ENCODE data around the gene RIMS1.

DNA sequence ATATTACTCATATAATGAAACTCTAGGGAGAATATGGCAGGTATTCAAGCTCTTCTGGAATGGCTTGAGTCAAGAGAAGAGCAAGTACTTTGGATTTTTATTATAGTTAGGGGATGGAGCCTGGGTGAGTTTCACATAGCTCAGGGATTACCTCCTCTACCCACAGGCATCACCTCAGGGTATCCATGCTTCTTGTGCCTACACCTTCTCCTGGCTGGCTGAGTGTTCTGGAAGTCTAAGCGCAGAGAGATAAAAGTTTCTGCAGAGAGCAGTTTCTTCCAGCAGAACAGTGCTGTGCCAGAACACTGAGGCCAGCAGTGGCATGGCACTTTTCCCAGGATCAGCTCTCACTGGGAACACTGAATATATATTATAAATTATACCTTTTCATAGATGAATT is 535.8 kb downstream of the RIMS1 start:
- TF ChIP-seq ZFP30 (CRISPR knock-in tag; IDR thresholded peaks at IDR 0.05) (no peak), OSR1 (CRISPR knock-in tag; IDR thresholded peaks at IDR 0.05) (no peak), ZNF565 (CRISPR knock-in tag; conservative IDR thresholded peaks at IDR 0.05; ENCODE audit: low read depth) (no peak), RARB (CRISPR knock-in tag; IDR thresholded peaks at IDR 0.05) (no peak), TOX (CRISPR knock-in tag; IDR thresholded peaks at IDR 0.05; ENCODE audit: borderline replicate concordance) (no peak), ZFP3 (CRISPR knock-in tag; IDR thresholded peaks at IDR 0.05) (no peak), BACH2 (CRISPR knock-in tag; IDR thresholded peaks at IDR 0.05; ENCODE audit: borderline replicate concordance) (no peak)
- TF ChIP-seq, protein P1, sequence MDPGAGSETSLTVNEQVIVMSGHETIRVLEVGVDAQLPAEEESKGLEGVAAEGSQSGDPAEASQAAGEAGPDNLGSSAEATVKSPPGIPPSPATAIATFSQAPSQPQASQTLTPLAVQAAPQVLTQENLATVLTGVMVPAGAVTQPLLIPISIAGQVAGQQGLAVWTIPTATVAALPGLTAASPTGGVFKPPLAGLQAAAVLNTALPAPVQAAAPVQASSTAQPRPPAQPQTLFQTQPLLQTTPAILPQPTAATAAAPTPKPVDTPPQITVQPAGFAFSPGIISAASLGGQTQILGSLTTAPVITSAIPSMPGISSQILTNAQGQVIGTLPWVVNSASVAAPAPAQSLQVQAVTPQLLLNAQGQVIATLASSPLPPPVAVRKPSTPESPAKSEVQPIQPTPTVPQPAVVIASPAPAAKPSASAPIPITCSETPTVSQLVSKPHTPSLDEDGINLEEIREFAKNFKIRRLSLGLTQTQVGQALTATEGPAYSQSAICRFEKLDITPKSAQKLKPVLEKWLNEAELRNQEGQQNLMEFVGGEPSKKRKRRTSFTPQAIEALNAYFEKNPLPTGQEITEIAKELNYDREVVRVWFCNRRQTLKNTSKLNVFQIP (CRISPR knock-in tag; IDR thresholded peaks at IDR 0.05; ENCODE audit: borderline replicate concordance, low read depth) = no peak
- TF ChIP-seq, protein P2, sequence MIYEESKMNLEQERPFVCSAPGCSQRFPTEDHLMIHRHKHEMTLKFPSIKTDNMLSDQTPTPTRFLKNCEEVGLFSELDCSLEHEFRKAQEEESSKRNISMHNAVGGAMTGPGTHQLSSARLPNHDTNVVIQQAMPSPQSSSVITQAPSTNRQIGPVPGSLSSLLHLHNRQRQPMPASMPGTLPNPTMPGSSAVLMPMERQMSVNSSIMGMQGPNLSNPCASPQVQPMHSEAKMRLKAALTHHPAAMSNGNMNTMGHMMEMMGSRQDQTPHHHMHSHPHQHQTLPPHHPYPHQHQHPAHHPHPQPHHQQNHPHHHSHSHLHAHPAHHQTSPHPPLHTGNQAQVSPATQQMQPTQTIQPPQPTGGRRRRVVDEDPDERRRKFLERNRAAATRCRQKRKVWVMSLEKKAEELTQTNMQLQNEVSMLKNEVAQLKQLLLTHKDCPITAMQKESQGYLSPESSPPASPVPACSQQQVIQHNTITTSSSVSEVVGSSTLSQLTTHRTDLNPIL (CRISPR knock-in tag; IDR thresholded peaks at IDR 0.05; ENCODE audit: low read depth) = no peak
